HG02981 (cell line): Measurements from ENCODE around the gene GIN1.
"Not testable (repeated sequence)": the region's sequence is repeated elsewhere in the genome, so short reads cannot be mapped to it uniquely, and the experiment has no call there.

ENCODE experiments used
- ATAC-seq: cut with Tn5 transposase; IDR thresholded peaks from one replicate; pipeline ENCODE4 v1.9.1; 2021; ENCODE audit warnings: mild to moderate bottlenecking, moderate library complexity; ENCODE audit not compliant: unreplicated experiment

The GIN1 gene

GRCh38 chr5:103110403-103110802 lies 9.5 kb downstream of the GIN1 start:
- ATAC-seq, result no peak

GRCh38 chr5:103109277-103109676 lies 10.7 kb downstream of the GIN1 start:
- no peak for ATAC-seq

- ATAC-seq, result no peak
Measured at GRCh38 chr5:103108086-103108485, 11.9 kb downstream of the GIN1 start.

GRCh38 chr5:103102234-103102633 lies 17.7 kb downstream of the GIN1 start:
- ATAC-seq, result no peak

- ATAC-seq, result no peak
Measured at GRCh38 chr5:103101079-103101750, 18.7 kb downstream of the GIN1 start.

- ATAC-seq, result no peak
Measured at GRCh38 chr5:103098993-103099392, 20.9 kb downstream of the GIN1 start.

- ATAC-seq, result no peak
Measured at GRCh38 chr5:103094737-103095136, 25.2 kb downstream of the GIN1 start.

- no peak for ATAC-seq
Measured at GRCh38 chr5:103093727-103094126, 26.2 kb downstream of the GIN1 start.

GRCh38 chr5:103092676-103093075 lies 27.3 kb downstream of the GIN1 start:
- no peak for ATAC-seq

GRCh38 chr5:103090791-103091190 lies 29.1 kb downstream of the GIN1 start:
- ATAC-seq, result no peak

- ATAC-seq, result no peak
Measured at GRCh38 chr5:103089272-103089671, 30.7 kb downstream of the GIN1 start.

- no peak for ATAC-seq
Measured at GRCh38 chr5:103086547-103086946, 33.4 kb downstream of the GIN1 start.

GRCh38 chr5:103079796-103080195 lies 40.1 kb downstream of the GIN1 start:
- ATAC-seq, result no peak

GRCh38 chr5:103075442-103075841 lies 44.5 kb downstream of the GIN1 start:
- no peak for ATAC-seq

GRCh38 chr5:103073500-103073899 lies 46.4 kb downstream of the GIN1 start:
- ATAC-seq, result not testable (repeated sequence)

- no peak for ATAC-seq
Measured at GRCh38 chr5:103066326-103066725, 53.6 kb downstream of the GIN1 start.

GRCh38 chr5:103060424-103060954 lies 59.4 kb downstream of the GIN1 start:
- ATAC-seq, result no peak

- ATAC-seq, result no peak
Measured at GRCh38 chr5:103059525-103059924, 60.4 kb downstream of the GIN1 start.

GRCh38 chr5:103057208-103058130 lies 62.5 kb downstream of the GIN1 start:
- no peak for ATAC-seq

GRCh38 chr5:103046706-103047105 lies 73.2 kb downstream of the GIN1 start:
- not testable (repeated sequence) for ATAC-seq

- ATAC-seq, result no peak
Measured at GRCh38 chr5:103041071-103041676, 78.8 kb downstream of the GIN1 start.
